GM12875 (cell line): ENCODE data around the gene PNMA8A.
"Not testable (repeated sequence)": the region's sequence is repeated elsewhere in the genome, so short reads cannot be mapped to it uniquely, and the experiment has no call there.

Experiments used
- H3K4me3 ChIP-seq: one replicate; pipeline ENCODE4 v1.5.1; 2011; ENCODE audit warnings: low read depth, low read length, control low read depth
- CTCF ChIP-seq: IDR thresholded peaks from 2 replicates; pipeline ENCODE4 v1.5.1; 2011; ENCODE audit warnings: low read depth, mild to moderate bottlenecking, control low read depth, inconsistent platforms, low read length, moderate library complexity, borderline replicate concordance; ENCODE audit not compliant: insufficient read depth

PNMA8A gene

GRCh38 chr19:46513461-46514236, 42.3 kb upstream of the PNMA8A start:
- peak; percentile 94 for TF ChIP-seq CTCF
- no peak overlapping the region for H3K4me3 ChIP-seq

- TF ChIP-seq CTCF, result no peak
- no peak overlapping the region for H3K4me3 ChIP-seq
These were observed 39.9 kb upstream of the PNMA8A start for GRCh38 chr19:46511237-46511636.

- TF ChIP-seq CTCF, result no peak
- H3K4me3 ChIP-seq, result no peak overlapping the region
These were observed 36.8 kb upstream of the PNMA8A start for GRCh38 chr19:46508206-46508605.

GRCh38 chr19:46503848-46504453, 32.6 kb upstream of the PNMA8A start:
- H3K4me3 ChIP-seq, result no peak overlapping the region
- no peak for TF ChIP-seq CTCF

GRCh38 chr19:46502891-46503290, 31.5 kb upstream of the PNMA8A start:
- no peak for TF ChIP-seq CTCF
- no peak overlapping the region for H3K4me3 ChIP-seq

- H3K4me3 ChIP-seq, result no peak overlapping the region
- no peak for TF ChIP-seq CTCF
These were observed 28.3 kb upstream of the PNMA8A start for GRCh38 chr19:46499692-46500091.

- no peak overlapping the region for H3K4me3 ChIP-seq
- TF ChIP-seq CTCF, result no peak
These were observed 26.4 kb upstream of the PNMA8A start for GRCh38 chr19:46497773-46498172.

- H3K4me3 ChIP-seq, result not testable (repeated sequence)
These were observed 25.5 kb upstream of the PNMA8A start for GRCh38 chr19:46496886-46497285.
